NOMO-1 (cell line): ENCODE data around the gene SLC9A8.
"Not testable (repeated sequence)": the region's sequence is repeated elsewhere in the genome, so short reads cannot be mapped to it uniquely, and the experiment has no call there.

Experiments
- DNase-seq, 2 experiments: peaks; one replicate each; lab custom pipeline; 2025; ENCODE audit not compliant: unreplicated experiment in 2 of 2; lab: John Stamatoyannopoulos, UW

Gene SLC9A8

DNA sequence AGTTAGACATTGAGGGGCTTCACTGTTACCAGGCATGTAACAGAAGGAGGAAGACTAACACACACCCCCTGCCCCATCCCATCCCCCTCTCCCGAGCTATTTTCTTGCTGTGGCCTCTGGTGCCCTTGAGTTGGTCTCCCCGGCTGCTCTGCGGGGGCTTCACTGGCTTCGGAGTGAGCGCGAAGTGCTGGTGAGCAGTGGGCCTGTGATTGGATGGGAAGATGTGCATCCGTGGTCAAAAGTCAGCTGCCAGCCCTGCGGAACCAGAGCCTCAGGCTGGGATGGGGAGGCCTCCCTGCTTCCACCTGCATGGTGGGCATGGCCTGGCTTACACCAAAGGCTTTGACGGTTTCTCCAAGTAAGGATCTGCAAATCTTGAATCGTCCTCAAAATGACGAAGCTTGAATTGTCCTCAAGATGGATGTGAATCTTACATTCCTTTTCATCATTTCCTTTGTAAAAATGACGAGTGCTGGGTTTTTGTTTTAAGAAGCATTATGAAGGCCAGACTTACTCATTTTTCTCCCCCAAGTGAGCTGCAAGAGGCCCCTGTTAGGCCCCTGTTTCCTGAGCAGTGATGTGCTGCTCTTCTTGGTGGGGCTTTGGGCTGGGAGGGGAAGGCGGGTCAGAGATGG, 79.0 kb downstream of the SLC9A8 start:
- no peak for DNase-seq

DNA sequence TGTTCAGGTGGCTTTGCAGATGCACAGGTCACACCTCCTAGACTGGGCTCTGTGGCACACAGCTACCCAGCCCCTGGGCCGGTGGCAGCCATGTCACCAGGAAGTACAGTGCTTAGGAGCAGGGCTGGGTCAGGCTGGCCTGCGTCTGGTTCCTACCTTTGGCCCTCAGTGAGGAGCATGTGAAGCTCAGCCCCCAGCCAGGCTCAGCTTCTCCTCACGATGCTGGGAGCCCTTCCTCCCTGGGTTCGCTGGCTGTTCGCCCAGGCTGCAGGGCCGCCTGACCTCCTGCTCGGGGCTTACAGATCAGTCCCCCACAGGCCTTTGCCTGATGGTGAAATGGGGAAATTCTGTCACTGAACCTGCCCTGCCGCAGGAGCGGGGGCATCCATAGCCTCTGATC, 79.6 kb downstream of the SLC9A8 start:
- no peak for DNase-seq

DNA sequence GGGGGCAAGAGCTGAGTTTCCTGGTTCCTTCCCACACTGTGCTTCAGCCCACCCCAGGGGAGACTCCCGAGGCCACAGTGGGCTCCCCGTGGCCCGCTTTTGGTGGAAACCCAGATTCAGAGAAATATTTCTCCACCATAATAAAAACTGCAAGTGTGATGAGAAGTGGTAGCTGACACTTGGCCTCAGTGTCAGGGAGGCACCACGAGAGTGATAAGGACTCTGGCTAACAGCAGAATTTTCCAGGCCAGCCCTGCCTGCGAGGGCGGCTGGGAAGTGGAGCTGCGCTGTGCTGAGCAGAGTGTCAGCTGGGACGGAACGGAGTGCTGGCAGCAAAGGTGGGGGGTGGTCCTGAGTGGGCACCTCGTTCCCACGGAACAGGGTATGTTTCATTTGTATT, 80.2 kb downstream of the SLC9A8 start:
- DNase-seq = no peak

DNA sequence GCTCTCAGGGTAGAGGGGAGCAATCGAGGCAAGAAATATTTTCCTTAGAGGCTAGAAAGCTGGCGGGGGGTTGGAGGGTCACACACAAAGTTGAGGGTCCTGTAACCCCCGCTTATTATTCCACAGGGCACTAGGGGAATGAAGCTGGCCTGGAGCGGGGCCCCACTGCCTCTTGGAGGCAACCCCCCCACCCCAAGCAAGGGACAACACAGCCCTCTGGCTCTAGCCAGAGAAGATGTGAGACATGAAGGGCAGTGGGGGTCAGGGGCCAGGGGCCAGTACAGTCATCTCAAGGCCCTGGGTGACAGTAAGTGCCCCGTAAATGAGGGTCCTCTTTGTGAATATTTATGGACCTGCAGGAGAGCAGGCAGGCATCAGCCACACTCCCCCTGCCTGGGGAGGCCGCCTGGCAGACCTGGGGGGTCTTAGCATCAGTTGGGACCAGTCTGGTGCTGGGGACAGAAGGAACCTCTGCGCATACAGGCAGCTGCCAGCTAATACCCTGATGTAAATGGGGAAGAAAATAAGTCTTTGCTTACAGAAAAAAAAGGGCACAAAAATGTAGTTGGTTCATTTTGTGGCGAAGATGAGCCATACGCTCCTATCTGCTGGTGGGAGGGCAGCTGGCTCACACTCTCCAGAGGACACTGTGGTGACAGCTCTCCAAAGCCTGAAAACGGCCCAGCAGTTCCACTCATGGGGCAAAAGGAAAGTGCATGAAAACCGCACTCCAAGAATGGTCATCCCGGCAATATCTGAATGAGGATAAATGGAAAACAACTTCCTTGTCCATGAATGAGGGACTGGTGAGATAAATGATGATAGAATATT, 80.8 kb downstream of the SLC9A8 start:
- peak; percentile 7 to 42 for DNase-seq

DNA sequence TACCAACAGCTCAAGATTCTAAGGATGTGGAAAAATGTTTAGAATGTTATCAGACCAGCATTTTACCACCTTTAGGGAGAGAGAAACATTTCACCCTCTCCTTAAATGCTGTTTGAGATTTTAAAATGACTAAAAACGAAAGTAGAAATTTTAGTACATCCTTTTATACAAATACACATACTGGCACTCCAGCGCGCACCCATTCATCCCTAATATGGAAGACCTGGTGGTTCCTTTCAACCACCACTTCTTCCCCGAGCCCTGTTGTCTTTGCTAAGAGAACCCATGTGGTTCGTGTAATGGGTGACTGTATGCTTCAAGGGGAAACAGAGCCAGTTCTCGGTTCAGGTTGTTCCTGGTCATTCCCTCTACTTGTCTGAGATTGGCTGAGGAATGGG, 81.4 kb downstream of the SLC9A8 start:
- peak in 1 of 2 experiments; percentile 30 for DNase-seq

DNA sequence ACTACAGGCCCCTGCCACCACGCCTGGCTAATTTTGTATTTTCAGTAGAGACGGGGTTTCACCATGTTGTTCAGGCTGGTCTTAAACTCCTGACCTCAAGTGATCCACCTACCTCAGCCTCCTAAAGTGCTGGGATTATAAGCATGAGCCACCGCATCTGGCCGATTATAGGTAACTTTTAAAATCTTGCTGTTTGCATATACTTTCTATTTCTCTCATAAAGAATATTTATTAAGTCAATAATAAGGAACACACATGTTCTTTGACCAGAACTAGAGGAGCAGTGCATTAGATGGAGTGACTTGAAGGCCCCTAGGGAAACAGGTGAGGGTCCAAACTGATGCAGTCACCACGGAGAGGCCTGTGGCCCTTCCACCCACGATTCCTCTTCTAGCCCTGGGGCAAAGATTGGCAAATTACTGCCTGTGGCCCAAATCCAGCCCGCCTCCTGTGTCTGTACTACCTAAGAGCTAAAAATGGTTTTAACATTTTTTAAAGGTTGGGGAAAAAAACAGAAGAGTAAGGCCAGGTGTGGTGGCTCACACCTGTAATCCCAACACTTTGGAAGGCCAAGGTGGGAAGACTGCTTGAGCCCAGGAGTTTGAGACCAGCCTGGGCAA, 83.0 kb downstream of the SLC9A8 start:
- not testable (repeated sequence) for DNase-seq

DNA sequence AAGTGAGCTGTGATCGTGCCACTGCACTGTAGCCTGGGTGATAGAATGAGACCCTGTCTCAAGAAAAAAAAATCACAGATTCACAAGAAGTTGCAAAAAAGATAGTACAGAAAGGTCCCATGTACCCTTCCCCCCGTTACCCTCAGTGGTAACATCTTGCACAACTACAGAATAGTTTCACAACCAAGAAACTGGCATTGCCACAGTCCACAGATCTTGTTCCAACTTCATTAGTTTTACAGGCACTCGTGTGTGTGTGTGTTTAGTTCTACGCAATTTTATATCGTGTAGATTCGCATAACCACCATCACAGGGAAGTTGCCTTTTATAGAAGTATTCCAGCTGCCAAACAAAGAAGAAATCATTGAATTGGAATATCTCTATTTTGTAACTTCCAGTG, 83.6 kb downstream of the SLC9A8 start:
- DNase-seq = peak; percentile 61 to 84

DNA sequence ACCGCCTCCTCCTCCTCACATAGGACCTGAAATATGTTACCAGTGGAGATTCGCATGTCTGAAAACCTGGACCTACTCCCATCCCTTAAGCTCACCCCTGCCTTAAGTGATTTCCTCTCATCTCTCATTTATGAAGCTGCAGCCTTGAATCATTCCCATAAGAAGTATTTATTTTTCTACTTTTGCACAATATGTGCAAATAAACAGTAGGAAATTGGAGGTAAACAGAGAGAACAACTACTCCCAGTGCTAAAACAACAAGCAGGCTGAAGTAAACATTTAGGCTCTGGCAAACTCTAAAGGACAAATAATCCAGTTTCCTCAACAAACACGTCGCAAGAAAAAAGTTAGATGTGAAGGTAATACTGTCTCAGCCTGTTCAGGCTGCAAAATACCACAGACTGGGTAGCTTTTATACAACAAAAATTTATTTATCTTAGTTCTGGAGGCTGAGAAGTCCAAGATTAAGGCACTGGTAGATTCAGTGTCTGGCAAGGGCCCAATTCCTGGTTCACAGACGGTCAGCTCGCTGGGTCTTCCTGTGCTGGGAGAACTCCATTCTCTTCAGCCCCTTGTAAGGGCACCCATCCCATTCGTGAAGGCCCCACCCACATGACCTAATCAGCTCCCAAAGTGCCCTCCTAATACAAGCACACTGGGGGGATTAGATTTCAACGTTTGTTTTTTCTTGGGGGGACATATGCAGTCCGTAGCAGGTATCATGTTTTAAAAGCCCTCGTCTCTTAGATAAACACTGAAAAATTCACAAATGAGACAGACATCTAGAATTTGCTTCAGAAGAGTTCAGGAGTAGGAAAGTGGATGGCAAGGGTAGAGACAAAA, 87.1 kb downstream of the SLC9A8 start:
- no peak for DNase-seq

DNA sequence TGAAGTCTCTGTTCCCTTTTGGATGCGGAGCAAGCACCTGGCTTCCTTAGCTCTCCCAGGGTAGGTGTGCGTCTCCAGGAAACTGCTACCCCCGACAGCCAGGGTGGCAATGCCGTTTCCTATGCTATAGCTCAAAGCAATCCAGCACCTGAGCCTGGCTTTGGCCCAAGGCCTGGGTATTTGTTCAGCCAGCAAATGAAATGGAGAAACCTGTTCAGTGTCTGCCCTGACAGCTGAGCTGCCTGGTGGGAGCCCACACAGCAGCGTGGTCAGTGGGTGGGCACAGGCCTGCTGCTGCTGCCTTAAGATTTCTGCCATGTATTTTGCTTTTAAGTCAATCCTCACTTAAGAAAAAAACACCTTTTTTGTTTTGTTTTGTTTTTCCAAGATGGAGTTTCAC, 89.0 kb downstream of the SLC9A8 start:
- no peak for DNase-seq

DNA sequence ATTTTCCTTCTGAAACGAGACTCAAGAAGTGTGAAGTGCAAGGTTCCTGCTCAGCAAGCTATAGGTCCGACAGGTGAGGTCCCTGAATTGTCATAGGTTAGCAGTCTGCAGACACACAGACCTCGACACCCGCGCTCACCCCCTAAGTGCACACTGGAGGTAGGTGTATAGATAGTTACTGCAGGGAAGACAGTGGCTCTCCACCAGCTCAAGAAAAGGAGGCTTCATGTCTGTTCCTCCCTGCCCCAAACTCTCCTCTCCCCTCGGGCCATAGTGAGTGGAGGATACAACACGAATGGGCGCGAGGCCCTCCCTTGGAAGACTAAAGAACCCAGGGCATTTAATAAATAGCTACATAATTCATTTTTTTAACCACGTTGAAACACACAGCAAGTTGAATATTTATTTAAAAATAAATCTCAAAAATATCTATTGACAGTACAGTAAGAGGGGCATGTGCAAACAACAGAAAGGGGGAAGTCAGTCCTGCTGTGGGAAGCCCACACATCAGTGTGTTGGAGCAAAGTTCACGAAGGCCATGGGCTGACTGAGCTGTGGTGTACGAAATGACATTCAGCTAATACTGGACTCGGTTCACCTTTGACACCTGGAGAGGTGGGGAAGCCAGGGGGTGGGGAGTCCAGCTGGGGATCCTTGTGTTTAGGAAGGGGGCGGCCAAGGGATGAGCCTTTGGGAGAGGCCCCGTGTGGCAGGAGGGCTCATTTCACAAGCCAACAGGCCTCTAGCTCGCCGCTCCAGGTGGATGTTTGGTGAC, 92.0 kb downstream of the SLC9A8 start:
- DNase-seq = no peak

DNA sequence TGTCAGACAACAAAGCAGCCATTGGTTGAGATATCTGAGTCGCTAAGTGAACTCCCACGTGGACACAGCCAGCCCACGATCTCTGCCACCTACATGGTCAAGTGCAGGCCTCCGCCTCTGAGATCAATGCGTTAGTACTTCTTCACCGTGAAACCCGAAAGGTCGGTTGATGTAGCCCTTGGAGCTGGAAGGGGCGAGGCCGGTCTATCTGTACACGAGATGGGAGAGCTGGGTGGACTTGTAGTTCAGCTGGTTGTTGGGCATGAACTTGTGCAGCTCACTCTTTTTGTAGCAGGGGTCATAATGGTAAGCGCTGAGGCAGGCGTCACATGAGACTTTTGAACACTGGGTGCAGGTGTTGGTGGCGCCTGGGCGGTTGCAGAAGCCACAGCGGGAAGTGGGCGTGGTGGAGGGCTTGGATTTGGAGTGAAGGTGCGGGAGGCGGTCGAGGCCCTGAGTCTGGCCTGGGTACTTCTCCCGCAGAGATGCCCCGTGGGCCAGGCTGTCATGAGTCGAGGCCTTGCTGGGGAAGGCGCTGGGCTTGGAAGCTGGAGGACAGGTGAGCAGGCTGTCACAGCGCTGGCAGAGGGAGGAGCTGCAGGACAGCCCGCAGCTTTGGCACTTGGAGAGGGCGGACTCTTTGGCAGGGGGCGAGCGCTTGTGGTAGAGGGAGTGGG, 92.9 kb downstream of the SLC9A8 start:
- DNase-seq = no peak

DNA sequence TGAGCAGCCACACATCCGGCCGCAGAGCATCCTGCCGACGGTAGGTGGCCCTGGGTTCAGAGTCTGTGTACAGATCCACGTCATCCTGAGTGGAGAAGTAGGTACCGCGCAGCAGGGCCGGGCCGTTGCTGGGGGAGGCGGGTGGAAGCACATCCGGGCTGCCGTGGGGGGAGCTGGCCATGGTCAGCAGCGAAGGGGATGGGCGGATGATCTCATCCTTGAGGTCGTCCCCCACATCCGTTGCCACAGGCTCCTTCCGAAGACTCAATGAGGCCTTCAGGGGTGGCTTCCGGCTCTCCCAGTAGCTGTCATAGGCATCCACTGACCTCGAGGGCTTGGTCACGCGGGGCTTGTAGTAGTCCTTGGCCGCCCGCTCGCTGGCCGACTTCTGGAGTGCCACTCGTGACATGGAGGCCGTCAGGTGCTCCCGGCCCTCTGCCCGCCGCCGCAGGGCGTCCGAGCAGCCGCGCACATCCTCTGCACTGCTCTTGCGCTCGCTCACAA, 93.5 kb downstream of the SLC9A8 start:
- DNase-seq = no peak

DNA sequence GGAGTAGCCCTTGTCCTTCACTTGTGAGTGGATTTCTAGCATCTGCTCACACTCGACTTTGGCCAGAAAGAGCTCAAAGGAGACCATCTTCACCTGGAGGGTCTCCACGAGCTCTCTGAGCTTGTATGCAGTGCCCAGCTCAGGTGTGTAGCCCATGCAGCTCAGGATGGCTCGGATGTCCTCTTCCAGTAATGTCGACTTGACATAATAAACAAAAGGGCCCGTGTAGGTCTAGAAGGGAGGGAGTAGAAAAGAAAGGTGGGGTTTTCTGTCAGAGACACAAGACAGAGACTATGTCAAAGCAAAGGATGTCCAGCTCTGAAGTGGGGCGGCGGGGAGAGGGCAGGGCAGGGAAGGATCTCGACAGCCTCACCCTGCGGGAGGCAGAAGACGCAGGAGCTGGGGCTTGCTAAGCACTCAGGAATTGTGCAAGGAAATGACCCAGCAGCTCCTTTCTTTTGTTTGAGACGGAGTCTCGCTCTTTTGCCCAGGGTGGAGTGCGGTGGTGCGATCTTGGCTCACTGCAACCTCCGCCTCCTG, 94.1 kb downstream of the SLC9A8 start:
- DNase-seq = no peak

DNA sequence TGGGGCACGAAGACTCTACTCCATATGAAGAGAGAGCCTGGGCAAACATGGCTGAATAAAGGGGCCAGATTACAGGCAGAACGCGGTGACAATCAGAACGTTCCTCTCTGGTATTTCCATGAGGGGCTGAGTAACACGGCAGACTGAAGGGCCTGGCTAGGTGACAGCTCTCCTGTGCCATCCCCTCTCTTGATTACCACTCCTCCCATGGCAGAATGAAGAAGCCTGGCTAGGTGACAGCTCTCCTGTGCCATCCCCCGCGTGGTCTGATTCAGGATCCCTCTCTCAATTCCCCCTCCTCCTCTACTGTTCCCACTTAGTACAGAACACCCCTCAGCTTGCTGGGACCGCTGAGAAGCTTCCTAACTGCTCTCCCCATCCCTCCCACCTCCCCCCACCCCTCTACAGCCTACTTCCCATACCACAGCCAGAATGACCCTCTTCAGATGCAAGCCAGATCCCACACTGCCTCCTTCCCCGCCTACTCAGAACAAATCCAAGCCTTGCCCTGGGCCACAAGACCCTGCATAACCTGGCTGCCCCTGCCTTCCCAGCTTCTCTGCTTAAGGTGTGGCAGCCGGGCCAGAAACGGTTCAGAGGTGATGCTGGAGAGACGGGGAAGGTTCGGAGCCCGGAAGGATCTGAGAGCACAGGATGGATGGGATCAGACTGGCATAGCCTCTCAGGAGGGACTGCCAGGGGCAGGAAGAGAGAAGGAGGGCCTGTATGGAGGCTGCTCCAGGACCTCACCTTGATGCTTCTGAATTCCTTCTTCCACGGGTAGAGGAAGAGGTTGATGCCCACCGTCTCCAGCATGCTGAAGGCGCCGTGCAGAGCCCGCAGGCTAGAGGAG, 95.0 kb downstream of the SLC9A8 start:
- DNase-seq = no peak

DNA sequence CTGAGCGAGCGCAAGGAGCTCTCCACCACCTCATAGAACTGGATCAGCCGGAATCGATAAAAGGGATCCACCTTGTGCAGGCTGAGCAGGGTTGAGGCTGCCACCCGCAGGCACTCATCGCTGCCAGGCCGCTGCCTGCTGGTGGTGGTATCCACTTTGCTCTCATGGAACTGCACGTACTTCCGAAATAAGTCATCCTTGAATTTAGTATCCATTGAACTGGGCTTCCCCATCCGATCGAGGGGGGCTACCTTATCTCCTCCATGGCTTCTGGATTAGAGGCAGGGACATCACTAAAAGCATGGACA, 95.6 kb downstream of the SLC9A8 start:
- DNase-seq = no peak

DNA sequence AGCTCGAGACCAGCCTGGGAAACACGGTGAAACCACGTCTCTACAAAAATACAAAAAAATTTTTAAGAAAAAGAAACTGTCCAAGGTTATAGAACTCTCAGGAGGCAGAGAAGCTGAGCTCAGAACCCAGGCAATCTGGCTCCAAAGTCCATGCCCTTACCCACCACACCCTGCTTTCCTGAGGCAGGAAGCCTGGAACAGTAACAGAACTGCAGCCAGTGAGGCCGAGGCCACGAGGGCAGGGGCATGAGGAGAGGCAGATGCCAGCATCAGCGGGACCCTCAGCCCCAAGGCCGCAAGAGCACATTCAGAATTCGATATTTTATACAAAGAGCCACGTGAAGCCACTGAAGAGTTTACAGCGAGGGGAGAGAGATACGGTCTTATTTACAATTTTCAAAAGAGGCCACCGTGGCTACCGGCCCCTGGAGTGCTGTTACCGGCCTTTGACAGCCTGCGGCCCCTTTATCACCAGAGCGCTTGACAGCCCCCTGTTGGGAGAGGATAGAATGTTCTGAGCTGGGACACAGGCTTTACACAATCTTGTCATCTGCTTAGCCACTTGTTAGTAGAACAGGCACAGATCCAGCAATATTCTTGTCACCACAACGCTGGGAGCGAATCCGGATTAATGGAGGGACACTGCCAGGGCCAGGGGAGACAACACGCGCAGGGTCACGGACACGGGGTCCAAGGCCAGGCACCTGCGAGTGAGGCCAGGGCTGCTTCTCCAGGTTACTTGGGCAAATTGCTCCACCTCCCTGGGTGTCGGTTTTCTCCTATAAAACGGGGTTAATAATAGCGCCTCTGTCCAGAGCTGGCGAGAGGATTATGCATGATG, 97.1 kb downstream of the SLC9A8 start:
- DNase-seq = no peak

DNA sequence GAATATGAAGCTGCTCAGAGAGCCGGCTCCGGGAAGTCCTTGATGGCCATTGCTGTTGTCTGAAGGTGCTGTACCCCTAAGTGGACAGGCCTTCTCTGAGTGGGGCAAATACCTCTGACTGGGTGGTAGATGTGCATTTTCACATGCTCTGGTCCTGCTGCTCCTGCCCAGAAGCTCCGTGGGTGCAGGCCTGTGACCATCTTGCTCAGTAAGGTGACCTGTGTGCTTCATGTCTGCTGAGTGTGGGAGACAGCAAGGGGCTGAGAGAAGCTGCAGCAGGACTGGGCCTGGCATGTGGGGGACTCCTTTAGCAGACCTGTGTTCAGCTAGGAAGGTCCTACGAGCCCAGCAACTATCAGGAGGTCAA, 97.7 kb downstream of the SLC9A8 start:
- no peak for DNase-seq
